Activated naive CD4-positive, alpha-beta T cell (primary cell): ENCODE results near the gene XRCC4.
"Not testable (repeated sequence)": the region's sequence is repeated elsewhere in the genome, so short reads cannot be mapped to it uniquely, and the experiment has no call there.

Experiments used
- DNase-seq, 4 experiments: peaks; one replicate each; lab custom pipeline; 2025; lab: John Stamatoyannopoulos, UW

The XRCC4 gene

DNA sequence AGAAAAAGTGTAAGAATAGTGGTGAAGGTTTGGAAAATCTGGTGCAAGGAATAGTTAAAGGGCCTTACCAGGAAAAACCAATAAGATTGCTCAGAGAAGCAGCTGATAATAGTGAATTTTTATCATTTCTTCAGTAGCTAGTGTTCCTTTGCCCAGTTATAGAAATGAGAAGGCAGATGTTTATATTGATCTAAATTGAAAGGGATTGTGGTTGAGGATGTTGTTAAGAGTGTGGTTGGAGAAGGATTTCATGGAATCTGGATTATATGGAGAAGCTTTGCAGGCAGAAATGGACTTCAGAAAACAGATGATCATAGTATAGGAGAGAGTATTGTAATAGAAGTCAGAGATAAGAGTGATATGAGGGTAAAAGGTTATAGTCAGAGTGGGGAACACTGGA is 102.6 kb downstream of the XRCC4 start:
- no peak for DNase-seq

GRCh38 chr5:83184534-83184933 is 107.2 kb downstream of the XRCC4 start:
- DNase-seq: no peak

- DNase-seq: no peak
These were observed 115.6 kb downstream of the XRCC4 start for GRCh38 chr5:83192947-83193346.

DNA sequence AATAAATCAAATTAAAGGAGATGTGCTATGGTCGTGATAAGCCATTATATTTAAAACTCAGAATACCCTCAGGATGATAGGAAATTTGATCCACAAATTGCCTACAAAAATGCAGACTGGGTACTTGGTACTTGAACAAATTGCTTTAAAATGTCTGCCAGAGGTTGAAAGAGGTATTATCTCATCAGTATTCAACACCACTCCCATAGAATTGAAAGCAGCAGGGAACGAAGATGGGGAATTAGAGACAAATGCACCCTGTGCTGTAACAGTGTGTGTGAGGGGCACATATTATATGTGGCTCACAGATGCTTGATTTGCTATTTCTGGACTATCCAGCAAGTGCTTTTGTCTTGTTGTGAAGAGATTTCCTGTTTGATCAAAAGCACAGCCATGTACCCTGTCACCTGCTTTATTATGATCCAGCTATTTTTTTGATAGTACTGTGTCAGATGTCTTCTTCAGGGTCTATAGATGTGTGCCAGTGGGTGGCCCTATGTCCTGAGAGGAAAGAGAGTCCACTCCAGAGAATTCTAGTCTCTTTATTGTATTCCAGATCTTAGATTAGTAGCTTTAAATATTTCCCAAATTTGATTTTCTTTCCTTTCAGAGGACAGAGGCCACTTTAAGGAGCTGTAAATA is 120.1 kb downstream of the XRCC4 start:
- no peak for DNase-seq

DNA sequence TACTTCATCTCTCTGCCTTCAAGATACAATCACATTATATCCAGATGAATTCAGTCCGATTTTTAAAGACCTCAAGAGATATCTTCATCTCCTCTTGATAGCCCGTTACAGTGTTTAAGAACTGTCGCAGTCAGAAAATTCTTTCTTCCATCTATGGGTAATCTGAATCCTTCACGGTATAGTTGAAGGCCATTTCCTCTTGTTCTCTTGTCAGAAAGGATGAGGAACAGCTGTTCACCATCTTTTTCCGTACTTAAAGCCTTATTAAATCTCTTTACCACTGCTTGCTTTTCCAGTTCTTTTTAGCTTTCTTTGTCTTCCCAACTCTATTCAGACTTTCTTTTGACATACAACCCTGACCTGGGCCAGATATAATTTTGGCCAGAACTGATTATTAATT is 121.8 kb downstream of the XRCC4 start:
- no peak for DNase-seq

GRCh38 chr5:83204651-83205050 is 127.3 kb downstream of the XRCC4 start:
- no peak for DNase-seq

DNA sequence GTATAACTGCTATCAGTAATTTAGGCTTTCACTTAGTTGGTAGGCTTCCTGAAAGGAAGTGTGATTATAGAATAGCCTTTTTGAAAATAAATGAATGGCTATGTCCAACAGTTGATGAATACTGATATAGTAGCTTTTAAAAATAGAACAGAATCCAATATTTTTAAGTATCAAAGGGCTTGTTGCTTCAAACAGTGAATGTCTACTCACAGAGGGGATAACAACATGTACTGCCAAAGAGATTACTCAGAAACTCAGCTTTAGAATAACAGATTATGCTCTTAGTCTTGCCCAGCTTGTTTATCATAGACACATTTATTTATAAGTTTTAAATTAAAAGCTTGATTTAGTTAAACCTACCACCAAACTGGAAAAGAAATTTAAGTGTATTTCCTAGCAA is 132.6 kb downstream of the XRCC4 start:
- no peak for DNase-seq

GRCh38 chr5:83219077-83219476 is 141.7 kb downstream of the XRCC4 start:
- no peak for DNase-seq

DNA sequence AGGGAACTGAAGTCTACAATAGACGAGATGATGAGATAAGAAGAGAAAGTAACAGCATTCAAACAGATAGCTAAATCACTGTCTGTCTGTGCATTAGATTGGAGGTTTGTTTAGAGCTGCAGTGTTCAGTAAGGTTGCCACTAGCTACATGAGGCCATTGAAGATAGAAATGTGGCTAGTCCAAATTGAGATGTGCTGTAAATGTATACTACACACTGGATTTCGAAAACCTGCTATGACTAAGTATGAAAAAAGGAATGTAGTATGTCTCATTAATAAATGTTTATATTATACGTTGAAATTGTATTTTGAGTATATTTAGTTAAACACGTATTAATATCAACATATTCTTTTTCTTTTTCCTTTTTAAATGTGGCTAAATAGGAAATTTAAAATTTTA is 142.1 kb downstream of the XRCC4 start:
- DNase-seq: no peak

DNA sequence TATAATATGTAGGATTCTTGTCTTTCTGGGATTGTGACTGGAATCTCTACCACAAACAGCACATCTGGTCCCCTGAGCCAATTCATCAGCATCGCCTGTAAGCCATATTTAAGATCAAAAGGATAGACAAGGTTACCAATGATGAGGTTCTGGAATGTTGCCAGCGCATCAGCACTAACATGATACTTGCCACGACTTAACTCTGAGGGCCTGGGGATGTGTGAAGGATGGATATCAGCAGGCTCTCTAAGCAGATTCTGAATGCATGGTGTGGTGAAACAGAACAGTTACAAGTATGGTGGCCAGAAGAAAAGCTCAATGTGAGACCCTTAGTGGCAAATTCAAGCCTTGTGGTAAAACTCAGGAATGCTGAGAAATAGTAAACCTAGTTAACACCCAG is 143.0 kb downstream of the XRCC4 start:
- no peak for DNase-seq

GRCh38 chr5:83222906-83223305 is 145.6 kb downstream of the XRCC4 start:
- no peak for DNase-seq

GRCh38 chr5:83227611-83228010 is 150.3 kb downstream of the XRCC4 start:
- DNase-seq: no peak

- DNase-seq: no peak
These were observed 153.2 kb downstream of the XRCC4 start for GRCh38 chr5:83230511-83230910.

DNA sequence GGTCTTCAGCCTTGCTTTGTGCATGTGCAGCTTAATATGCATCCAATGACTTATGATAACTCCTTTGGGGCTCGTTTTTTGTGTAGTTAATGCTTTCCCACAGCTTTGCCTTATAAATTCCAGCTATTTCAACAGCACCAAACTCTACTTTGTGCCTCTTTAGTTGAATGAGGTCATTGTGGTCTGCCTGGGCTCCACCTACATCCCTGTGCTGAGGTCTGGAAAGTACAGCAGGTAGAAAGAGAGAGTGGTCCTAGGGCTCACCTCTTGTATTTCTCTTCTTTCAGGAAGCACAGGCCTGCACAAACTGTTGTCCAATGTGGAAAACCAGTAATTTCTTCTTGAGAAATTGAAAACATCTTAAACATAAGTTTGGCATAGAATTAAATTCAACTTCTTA is 167.2 kb downstream of the XRCC4 start:
- no peak for DNase-seq

DNA sequence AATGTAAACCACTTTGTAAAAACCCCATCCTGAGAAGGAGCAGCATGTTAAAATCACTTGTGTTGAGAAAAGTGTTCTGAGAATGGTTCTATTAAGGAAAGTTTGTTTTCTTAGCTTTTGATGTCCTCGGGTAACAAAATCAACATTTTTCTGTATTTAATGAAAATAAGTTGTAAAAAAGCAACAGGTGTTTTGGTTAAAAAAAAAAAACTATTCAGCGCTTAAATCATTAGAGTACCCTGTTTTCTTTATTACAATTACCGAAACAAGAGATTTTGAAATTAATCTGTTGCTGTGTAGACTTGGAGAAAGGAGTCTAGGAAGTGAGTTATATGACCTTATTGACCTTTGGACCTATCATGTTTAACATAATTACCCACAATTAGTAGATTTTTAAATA is 167.7 kb downstream of the XRCC4 start:
- DNase-seq: no peak

- DNase-seq: no peak
These were observed 168.7 kb downstream of the XRCC4 start for GRCh38 chr5:83246071-83246470.

GRCh38 chr5:83249156-83249555 is 171.8 kb downstream of the XRCC4 start:
- DNase-seq: no peak

DNA sequence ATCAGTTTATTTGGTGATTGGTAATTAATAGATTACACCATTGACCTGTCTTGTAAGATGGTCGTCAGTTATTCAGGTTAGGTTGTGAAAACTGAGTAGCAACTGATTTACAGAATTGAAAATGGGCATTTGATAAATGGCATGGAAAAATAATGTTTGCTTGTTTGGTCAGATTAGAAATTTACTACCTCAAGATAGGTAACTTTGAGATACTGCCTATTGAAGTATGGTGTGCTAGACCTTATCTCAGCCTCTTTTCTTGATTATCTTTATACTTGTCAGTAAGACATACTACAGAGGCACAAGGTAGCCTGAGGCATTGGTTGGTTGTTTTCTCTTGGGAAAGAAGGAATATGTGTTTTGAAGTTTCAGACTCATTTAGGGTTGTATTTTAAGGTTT is 174.5 kb downstream of the XRCC4 start:
- no peak for DNase-seq

DNA sequence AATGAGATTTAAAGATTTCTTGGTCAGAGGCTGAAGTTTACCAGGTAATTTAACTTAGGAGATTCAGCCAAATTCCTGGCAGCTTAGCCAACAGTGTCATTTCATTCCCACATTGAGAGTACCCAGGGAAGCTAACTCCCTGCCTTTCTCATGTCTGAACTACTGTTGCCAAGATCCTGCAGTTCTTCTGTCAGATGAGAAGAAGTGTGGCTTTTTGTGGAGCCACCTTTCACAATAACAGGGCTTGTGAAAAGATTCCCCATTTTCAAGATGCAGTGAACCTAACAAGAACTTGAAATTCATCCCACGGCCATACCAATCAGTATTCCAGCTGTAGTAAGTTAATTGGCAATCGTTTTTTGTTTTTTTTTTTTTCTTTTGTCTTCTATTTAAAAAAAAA is 176.4 kb downstream of the XRCC4 start:
- no peak for DNase-seq

DNA sequence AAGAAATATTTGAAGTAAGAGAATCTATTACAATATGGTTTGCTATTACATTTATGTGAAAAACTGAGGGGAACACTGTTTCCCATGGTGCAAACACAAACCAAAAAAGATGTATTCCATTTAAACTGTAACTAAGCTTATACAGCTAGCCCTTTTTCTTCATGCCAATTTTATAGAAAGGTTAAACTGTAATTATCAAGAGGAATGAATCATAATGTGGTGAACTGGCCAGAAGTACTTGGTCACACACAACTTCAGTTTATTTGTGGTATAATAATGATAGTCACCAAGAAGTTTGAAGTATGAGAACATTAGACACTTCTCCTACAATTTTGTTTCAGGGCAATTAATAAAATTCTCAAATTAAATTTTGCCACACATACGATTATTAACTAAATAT is 177.9 kb downstream of the XRCC4 start:
- no peak for DNase-seq

DNA sequence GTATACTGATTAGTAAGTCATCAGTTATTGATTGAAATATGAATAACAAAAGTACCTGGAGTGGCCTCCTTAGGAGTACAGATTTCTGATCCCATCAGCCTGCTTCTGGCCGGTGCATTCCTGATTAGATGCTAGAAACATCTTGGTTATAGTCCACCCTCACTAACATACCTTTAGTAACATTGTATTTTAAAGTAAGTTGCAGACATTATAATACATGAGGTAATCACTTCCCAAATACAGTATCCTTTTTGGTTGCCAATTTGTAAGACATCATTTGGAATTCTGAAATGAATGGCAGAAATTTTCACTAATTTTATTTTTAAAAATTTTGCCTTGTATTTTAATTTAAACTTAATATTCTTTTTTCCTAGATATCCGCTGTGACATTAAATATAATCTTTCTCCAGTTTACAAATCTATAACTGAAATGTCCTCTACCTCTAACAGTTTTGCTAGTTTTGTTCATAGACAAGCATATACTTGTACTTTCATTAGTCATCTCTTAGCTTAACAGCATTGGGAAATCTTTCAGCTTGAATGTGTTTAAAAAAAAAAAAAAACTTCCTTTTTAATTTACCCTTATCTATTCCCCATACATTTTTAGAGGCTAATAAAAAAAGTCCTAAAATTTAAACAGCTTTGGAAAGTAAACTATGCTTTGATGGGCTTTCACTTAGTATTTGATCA is 178.9 kb downstream of the XRCC4 start:
- no peak for DNase-seq

DNA sequence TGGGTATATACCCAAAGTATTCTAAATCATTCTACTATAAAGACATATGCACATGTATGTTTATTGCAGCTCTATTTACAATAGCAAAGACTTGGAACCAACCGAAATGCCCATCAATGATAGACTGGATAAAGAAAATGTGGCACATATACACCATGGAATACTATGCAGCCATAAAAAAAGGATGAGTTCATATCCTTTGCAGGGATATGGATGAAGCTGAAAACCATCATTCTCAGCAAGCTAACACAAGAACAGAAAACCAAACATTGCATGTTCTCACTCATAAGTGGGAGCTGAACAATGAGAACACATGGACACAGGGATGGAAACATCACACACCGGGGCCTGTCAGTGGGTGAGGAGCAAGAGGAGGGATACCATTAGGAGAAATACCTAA is 180.3 kb downstream of the XRCC4 start:
- DNase-seq: not testable (repeated sequence)

GRCh38 chr5:83265318-83265717 is 188.0 kb downstream of the XRCC4 start:
- DNase-seq: no peak

DNA sequence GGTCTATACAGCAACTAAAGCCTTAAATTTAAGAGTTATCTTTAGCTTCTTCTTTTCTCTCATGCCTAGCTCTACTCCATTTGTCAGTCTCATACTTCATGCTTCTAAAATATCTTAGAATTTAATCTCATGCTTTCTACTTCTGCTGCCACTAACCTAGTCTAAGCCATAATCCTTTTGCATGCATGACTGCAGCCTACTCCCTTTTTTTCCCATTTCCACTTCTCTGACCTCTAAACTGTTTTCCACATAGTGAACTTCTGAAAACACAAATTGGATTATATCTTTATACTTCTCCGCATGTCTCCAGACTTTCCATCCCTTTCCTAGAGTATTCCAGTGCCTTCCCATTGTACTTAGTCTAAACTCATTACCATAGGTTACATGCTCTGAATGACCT is 193.0 kb downstream of the XRCC4 start:
- no peak for DNase-seq
